Naive thymus-derived CD8-positive, alpha-beta T cell (primary cell): Measurements from ENCODE around the gene CERKL. TPM values are rescaled to one million over a fixed set of nuclear protein-coding genes. Genes with fewer than 3 reads are reported as not detected.
"Not testable (repeated sequence)": the region's sequence is repeated elsewhere in the genome, so short reads cannot be mapped to it uniquely, and the experiment has no call there.

Experiments used
- ATAC-seq, 2 donors: fragments of 150-1000 bp; cut with Tn5 transposase in 1 of 2; sonication (Bioruptor Pico), chemical (Tn5 transposase) in 1 of 2; 1 replicate in 1 of 2; 2 replicates in 1 of 2; pipeline ENCODE4 v1.10.0; 2021; ENCODE audit warnings: mild to moderate bottlenecking in 2 of 2, moderate library complexity in 2 of 2
- POLR2A ChIA-PET: fragments of 350-600 bp; sonication (Branson Sonifier 250); formaldehyde crosslinking; loops from one replicate; lab custom pipeline; 2021; ENCODE audit warnings: antibody characterized with exemption; lab: Charles Lee
- DNase-seq, 10 donors: peaks; one replicate each; pipeline versions ENCODE4 v3.0.0 to v3.0.0-alpha.2; 2020 to 2022
- H3K27ac Mint-ChIP-seq, 10 donors: one replicate each; pipeline ENCODE4 v1.8.0; 2020 to 2022; ENCODE audit warnings: mild to moderate bottlenecking in 10 of 10, mixed read lengths in 10 of 10, moderate library complexity in 4 of 10, inconsistent platforms in 1 of 10
- H3K27me3 Mint-ChIP-seq, 5 donors: one replicate each; pipeline ENCODE4 v1.8.0; 2021 to 2022; ENCODE audit warnings: mixed read lengths in 5 of 5
- H3K36me3 Mint-ChIP-seq, 3 donors: one replicate each; pipeline ENCODE4 v1.8.0; 2020 to 2022; ENCODE audit warnings: mixed read lengths in 3 of 3, mild to moderate bottlenecking in 2 of 3, inconsistent platforms in 1 of 3
- H3K4me1 Mint-ChIP-seq, 4 donors: one replicate each; pipeline ENCODE4 v1.8.0; 2021 to 2022; ENCODE audit warnings: mixed read lengths in 4 of 4
- H3K4me3 Mint-ChIP-seq, 10 donors: one replicate each; pipeline ENCODE4 v1.8.0; 2020 to 2022; ENCODE audit warnings: mild to moderate bottlenecking in 10 of 10, mixed read lengths in 10 of 10, moderate library complexity in 6 of 10, inconsistent platforms in 1 of 10
- H3K9me3 Mint-ChIP-seq, 9 donors: one replicate each; pipeline ENCODE4 v1.8.0; 2020 to 2022; ENCODE audit warnings: mixed read lengths in 9 of 9, mild to moderate bottlenecking in 3 of 9, inconsistent platforms in 1 of 9, moderate library complexity in 1 of 9
- polyA plus RNA-seq, 3 donors: library from polyadenylated mRNA; unstranded; fragments of 300-500 nt; fragmentation: Illumina TruSeq; gene quantifications; one replicate each; pipeline ENCODE4 v1.2.3, GENCODE V29; 2021
- total RNA-seq, 8 experiments: library from RNA in 2 of 8; stranded (reverse) in 2 of 8; gene quantifications; one replicate each; pipeline ENCODE4 v1.2.3 and lab custom pipeline; 2021 to 2026

Gene CERKL
- total RNA-seq (not detected), polyA plus RNA-seq (10 to 100 TPM; 11.7 to 16.7 (median 13.4) TPM), total RNA-seq (lab: John Stamatoyannopoulos, UW) (0 to 0.14 (median 0) reads per million in 6 experiments)

DNA sequence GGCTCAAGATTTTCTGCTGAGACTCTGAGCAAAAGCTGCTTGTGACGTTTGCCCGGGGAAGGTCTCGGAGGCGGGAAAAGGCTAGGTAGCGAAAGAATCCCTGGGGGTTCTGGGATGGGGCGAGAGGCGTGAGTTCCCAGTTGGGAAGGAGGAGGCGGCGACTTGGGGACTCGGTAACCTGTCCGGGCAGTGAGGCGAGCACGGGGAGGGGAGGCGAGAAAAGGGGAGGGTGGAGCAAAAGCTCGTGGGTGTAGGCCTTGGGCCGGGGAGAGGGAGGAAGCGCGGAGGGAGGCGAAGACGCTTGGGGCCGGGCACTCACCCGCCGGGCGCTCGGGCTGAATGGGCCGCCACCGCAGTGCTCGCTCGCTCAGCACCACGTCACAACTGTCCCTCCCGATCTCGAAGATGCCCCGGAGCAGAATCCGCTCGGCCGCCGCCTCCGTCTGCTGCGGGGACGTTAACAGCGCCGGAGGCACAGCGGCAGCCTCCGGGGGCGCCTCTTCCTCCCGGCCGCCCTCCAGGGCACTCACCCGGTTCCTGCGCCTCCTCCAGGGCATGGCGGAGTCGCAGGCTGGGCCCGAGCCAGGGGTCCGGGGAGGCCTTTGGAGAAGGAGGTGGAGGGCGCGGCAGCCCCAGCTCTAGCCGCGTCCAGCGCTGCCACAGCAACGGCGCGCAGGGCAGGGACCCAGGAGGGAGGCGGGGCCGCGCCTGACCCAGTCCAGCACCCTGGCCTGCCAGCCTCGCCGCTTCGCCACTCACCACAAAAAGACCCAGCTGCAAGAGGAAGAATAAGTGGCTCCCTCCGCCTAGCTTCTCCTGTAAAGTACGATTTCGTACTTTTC is at the start of gene CERKL:
Gene CERKL, minus strand, starts transcription at position 656 of the 842 bp plus-strand sequence. Its CDS starts 99 bp downstream, at position 557.
- DNase-seq (peak in 2 of 10 donors; percentile 1 to 12), ATAC-seq (peak; percentile 60 to 73)
- H3K4me3 Mint-ChIP-seq, result peak within 1 kb of the TSS; percentile 72 to 90 (median 82)
- POLR2A ChIA-PET, result no interaction called here
- H3K4me1 Mint-ChIP-seq, result peaks cover 3 to 12% (median 9%) of the 10 kb centered on the region in 4 donors
- peaks cover 36 to 74% (median 38%) of the 10 kb centered on the region in 5 donors for H3K27me3 Mint-ChIP-seq
- no peak within 1 kb of the TSS for H3K27ac Mint-ChIP-seq
- H3K36me3 Mint-ChIP-seq, result peaks cover 0 to 4% (median 0%) of the 10 kb centered on the region in 3 donors
- H3K9me3 Mint-ChIP-seq, result no peaks in the 10 kb centered on the region

GRCh38 chr2:181702519-181702918 is 45.6 kb upstream of the CERKL start:
- H3K4me3 Mint-ChIP-seq, POLR2A ChIA-PET, H3K27ac Mint-ChIP-seq, ATAC-seq, H3K36me3 Mint-ChIP-seq, DNase-seq: not testable (repeated sequence)
- peaks cover 0 to 10% (median 5%) of the 10 kb centered on the region in 4 donors for H3K4me1 Mint-ChIP-seq
- peaks cover 2 to 11% (median 9%) of the 10 kb centered on the region in 5 donors for H3K27me3 Mint-ChIP-seq
- peaks cover 0 to 23% (median 4%) of the 10 kb centered on the region in 9 donors for H3K9me3 Mint-ChIP-seq

DNA sequence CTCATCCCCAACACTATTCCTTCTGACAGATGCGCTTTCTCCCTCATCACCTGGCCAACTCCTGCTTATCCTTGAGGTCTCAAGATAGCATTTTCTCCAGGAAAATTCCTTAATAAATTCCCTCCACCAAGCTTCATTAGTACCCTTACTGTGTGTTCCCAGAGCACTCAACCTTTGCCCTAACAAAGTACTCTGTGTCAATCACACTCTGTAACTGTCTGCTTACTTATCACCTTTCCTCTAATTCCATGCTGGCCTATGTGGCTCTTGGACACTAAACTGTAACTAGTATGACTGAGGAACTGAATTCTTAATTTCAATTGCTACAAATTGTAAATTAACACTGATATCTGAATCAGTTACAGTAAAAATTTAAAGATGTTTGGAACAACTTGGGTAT is 41.3 kb upstream of the CERKL start:
- H3K4me3 Mint-ChIP-seq, result no peak overlapping the region
- DNase-seq, result no peak
- H3K27me3 Mint-ChIP-seq, result peaks cover 6 to 22% (median 19%) of the 10 kb centered on the region in 5 donors
- peaks cover 0 to 11% (median 4%) of the 10 kb centered on the region in 9 donors for H3K9me3 Mint-ChIP-seq
- peaks cover 0 to 5% (median 0%) of the 10 kb centered on the region in 3 donors for H3K36me3 Mint-ChIP-seq
- no peaks in the 10 kb centered on the region for H3K4me1 Mint-ChIP-seq
- POLR2A ChIA-PET, result no interaction called here
- no peak overlapping the region for H3K27ac Mint-ChIP-seq
- no peak for ATAC-seq

DNA sequence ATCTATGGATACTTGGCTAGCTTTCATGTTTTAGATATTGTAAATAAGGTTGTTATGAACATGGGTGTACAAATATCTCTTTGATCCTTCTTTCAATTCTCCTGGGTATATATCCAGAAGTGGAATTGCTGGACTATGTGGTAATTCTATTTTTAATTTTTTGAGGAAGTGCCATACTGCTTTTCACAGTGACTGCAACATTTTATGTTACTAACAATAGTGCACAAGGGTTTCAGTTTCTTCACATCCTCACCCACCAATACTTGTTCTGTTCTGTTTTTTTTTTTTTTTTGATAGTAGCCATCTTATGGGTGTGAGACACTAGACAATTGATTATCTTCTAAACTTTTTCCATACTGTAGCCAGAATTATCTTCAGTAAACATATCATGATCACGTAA is 40.7 kb upstream of the CERKL start:
- peaks cover 6 to 22% (median 19%) of the 10 kb centered on the region in 5 donors for H3K27me3 Mint-ChIP-seq
- H3K4me3 Mint-ChIP-seq, result no peak overlapping the region
- no peaks in the 10 kb centered on the region for H3K4me1 Mint-ChIP-seq
- H3K36me3 Mint-ChIP-seq, result peaks cover 0 to 3% (median 0%) of the 10 kb centered on the region in 3 donors
- ATAC-seq, result no peak
- POLR2A ChIA-PET, result no interaction called here
- H3K27ac Mint-ChIP-seq, result no peak overlapping the region
- DNase-seq, result no peak
- H3K9me3 Mint-ChIP-seq, result peaks cover 0 to 5% (median 1%) of the 10 kb centered on the region in 9 donors

GRCh38 chr2:181697126-181697525 is 40.2 kb upstream of the CERKL start:
- POLR2A ChIA-PET, result no interaction called here
- ATAC-seq (no peak), DNase-seq (no peak)
- no peak overlapping the region for H3K4me3 Mint-ChIP-seq
- H3K4me1 Mint-ChIP-seq, result no peaks in the 10 kb centered on the region
- peaks cover 6 to 22% (median 19%) of the 10 kb centered on the region in 5 donors for H3K27me3 Mint-ChIP-seq
- H3K36me3 Mint-ChIP-seq, result no peaks in the 10 kb centered on the region
- peaks cover 0 to 4% (median 0%) of the 10 kb centered on the region in 9 donors for H3K9me3 Mint-ChIP-seq
- H3K27ac Mint-ChIP-seq, result no peak overlapping the region

DNA sequence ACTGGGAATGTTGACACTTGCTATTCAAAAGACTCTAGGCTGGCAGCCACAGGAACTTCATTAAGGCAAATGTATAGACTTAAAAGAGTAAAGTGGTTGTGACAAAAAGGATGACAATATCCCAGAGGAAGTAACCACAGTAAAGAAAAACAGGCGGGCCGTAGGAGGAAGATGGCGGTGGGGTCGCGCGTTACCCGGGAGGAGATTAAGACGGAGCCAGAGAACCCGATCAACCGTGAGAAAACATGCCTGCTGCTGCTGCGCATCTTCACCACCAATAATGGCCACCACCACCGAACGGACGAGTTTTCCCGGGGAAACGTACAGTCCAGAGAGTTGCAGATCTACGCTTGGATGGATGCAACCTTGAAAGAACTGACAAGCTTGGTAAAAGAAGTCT is 37.4 kb upstream of the CERKL start:
- no peaks in the 10 kb centered on the region for H3K4me1 Mint-ChIP-seq
- DNase-seq (no peak), ATAC-seq (no peak)
- H3K36me3 Mint-ChIP-seq, result no peaks in the 10 kb centered on the region
- no peaks in the 10 kb centered on the region for H3K9me3 Mint-ChIP-seq
- POLR2A ChIA-PET, result no interaction called here
- no peak overlapping the region for H3K4me3 Mint-ChIP-seq
- H3K27ac Mint-ChIP-seq, result no peak overlapping the region
- peaks cover 9 to 41% (median 23%) of the 10 kb centered on the region in 5 donors for H3K27me3 Mint-ChIP-seq

DNA sequence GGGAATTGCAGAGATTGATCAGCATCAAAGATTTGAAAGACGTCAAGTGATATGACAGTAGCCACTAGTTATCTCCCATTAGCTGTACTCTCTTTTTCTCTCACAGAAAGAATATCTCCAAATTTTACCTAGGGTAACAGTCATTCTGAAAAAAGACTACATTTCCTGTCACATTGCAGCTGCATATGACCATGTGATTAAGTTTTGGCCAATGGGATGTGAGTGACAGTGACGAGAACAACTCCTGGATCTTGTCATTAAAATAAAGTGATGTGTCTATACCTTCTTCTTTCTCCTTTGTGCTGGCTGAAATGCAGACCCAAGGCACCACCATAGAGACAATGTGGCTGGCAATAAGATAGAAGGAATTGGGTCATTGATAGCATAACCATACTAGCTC is 34.0 kb upstream of the CERKL start:
- POLR2A ChIA-PET, result no interaction called here
- Mint-ChIP-seq H3K27ac (no peak overlapping the region), H3K4me1 (no peaks in the 10 kb centered on the region), H3K9me3 (no peaks in the 10 kb centered on the region), H3K27me3 (peaks cover 17 to 48% (median 30%) of the 10 kb centered on the region in 5 donors), H3K4me3 (no peak overlapping the region), H3K36me3 (no peaks in the 10 kb centered on the region)
- no peak for ATAC-seq
- no peak for DNase-seq

DNA sequence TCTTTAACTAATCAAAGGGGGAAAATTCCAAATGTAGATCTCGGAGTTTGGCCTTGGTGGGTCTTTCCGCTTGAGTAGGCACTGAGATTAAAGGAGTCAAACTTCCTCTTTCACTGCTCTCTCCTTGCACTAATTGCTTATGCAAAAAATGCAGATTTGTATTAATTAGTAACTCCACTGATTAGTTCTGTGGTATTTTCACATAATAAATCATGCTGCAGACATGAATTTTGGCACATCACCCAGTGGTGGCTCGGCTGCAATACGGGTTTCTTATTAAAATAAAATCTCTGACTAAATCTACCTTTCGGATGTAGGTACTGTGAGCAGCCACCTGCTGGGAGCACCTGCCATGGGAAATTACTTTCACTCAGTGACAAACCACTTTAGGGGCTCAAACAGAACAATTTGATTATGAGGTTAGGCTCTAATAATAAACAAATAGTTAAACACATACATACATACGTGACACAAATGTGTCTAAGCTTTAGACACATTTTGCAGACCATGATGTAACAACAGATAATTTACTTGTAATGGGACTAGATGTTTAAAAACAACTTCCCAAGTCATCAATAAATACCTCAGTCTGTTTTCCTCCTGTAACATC is 29.8 kb upstream of the CERKL start:
- peaks cover 0 to 5% (median 2%) of the 10 kb centered on the region in 3 donors for H3K36me3 Mint-ChIP-seq
- H3K27me3 Mint-ChIP-seq, result peaks cover 44 to 87% (median 63%) of the 10 kb centered on the region in 5 donors
- H3K9me3 Mint-ChIP-seq, result peaks cover 0 to 5% (median 0%) of the 10 kb centered on the region in 9 donors
- no peak for ATAC-seq
- peaks cover 22 to 34% (median 30%) of the 10 kb centered on the region in 4 donors for H3K4me1 Mint-ChIP-seq
- no peak for DNase-seq
- H3K27ac Mint-ChIP-seq, result no peak overlapping the region
- POLR2A ChIA-PET, result no interaction called here
- no peak overlapping the region for H3K4me3 Mint-ChIP-seq

DNA sequence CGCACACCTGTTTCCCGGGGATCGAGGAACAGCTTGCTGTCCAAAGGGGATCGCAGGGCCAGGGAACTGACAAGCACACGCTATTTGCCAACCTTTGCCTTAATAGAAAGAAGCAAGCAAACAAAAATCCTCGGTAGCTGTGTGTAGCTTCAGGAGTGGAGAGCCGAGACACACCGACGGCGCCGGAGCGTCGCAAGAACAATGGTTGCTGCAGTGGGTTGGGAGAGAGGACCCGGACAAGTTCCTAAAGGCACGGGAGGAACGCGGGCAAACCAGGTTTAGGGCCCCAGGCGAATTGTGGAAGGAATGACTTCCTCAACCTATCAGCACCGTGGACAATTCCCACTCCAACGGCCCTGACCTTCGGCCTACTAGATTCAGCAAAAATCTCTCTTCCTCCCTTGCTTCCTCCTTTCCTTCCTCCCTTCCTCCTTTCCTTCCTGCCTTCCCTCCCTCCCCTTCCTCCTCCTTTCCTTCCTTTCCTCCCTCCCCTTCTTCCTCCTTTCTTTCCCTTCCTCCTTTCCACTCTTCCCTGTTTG is 28.3 kb upstream of the CERKL start:
- peak overlapping the region in 5 of 10 donors; percentile 0 to 69 (median 50) for H3K4me3 Mint-ChIP-seq
- no peak for ATAC-seq

DNA sequence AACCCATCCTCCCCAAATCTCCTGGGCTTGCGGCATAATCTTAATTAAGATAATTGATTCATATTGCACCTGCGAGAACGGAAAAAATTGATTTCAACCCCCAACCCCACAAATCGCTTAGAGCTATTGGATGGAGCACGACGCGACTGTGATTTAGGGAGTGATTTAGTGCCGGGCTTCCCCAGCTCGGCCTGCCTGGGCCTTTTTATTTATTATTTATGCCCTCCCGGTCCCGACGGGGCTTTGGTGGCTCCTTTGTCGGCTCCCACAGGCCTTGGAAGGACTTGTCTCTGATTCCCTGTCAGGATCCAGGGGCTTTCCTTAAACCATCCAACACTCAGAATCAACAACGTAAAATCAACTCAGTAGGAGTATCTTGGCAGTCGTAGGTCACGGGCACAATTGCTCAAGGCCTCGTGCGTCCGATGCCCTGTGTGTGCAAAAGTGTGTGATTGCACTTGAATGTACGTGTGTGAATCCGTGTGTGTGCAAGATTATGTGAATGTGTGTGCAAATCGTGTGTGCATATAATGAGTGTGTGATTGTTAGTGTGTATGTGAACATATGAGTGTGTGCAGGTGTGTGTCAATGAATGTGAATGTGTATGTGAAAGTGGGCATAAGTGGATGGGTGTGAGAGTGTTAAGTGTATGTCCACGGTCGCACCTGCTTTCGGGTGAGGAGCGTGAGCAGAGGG is 27.7 kb upstream of the CERKL start:
- DNase-seq, result no peak
- Mint-ChIP-seq H3K36me3 (peaks cover 0 to 12% (median 4%) of the 10 kb centered on the region in 3 donors), H3K9me3 (peaks cover 0 to 12% (median 0%) of the 10 kb centered on the region in 9 donors), H3K4me1 (peaks cover 30 to 49% (median 42%) of the 10 kb centered on the region in 4 donors), H3K27ac (no peak overlapping the region), H3K27me3 (peaks cover 56 to 92% (median 75%) of the 10 kb centered on the region in 5 donors), H3K4me3 (peak overlapping the region in 9 of 10 donors; percentile 0 to 69 (median 34))
- POLR2A ChIA-PET, result no interaction called here
- ATAC-seq, result no peak

More for the DNA sequence above, 28.3 kb upstream of the CERKL start:
- peaks cover 0 to 5% (median 2%) of the 10 kb centered on the region in 3 donors for H3K36me3 Mint-ChIP-seq
- peaks cover 52 to 92% (median 74%) of the 10 kb centered on the region in 5 donors for H3K27me3 Mint-ChIP-seq
- peaks cover 30 to 48% (median 42%) of the 10 kb centered on the region in 4 donors for H3K4me1 Mint-ChIP-seq
- H3K9me3 Mint-ChIP-seq, result peaks cover 0 to 6% (median 0%) of the 10 kb centered on the region in 9 donors
- peak overlapping the region in 1 of 10 donors; percentile 54 for H3K27ac Mint-ChIP-seq
- no peak for DNase-seq
- POLR2A ChIA-PET, result interaction anchor here (0.7 kb wide), 1 partner anchor 206 kb away, joined by 7 read pairs; no protein-coding TSS in a partner anchor

DNA sequence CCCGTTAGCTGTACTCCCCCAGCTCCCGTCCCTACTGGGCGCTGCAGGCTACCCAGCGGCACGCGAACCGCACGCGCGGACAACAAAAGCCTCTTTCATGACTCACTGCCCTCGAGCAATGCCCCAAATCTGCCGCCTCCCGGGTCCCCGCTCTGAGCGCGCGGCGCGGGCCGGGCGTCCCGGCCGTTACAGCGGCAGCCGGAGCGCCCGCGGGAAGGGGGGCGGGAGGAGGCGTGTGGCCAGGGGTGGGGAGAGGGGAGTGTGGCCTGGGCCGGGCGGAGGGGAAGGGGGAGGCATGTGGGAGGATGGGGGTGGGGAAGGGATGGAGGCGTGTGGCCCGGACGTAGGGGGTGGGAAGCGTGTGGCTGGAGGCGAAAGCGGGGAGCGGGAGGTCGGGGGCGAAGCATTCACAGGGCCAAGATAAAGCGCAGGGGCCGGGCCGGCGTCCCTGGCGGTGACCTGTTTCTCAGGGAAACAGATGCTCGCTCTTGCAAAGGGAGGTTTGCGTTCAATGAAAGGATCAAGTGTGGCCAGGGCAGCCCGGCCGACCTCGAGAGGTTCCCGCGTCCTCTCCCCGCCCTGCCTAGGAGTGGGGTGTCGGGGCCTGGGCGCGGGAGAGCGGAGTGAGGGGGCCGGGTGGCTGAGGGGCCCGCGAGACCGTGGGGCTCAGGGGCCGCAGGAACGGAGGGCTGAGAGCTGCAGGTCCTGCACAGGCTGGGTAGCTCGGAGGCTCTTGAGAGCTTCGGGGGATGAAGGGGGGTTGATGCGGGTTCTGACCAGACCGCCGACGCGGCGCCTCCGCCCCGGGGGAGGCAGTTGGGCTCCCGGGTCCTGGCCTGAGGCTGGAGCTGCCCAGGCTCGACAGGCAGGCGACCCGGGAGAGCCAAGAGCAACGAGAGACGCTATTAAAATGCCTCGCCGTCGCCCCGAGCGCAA is 26.9 kb upstream of the CERKL start:
- H3K36me3 Mint-ChIP-seq, result peaks cover 0 to 16% (median 9%) of the 10 kb centered on the region in 3 donors
- DNase-seq, result no peak
- peaks cover 33 to 52% (median 46%) of the 10 kb centered on the region in 4 donors for H3K4me1 Mint-ChIP-seq
- peaks cover 0 to 20% (median 3%) of the 10 kb centered on the region in 9 donors for H3K9me3 Mint-ChIP-seq
- no peak for ATAC-seq
- POLR2A ChIA-PET, result no interaction called here
- peaks cover 64 to 92% (median 75%) of the 10 kb centered on the region in 5 donors for H3K27me3 Mint-ChIP-seq
- H3K4me3 Mint-ChIP-seq, result peak overlapping the region; percentile 53 to 85 (median 70)
- peak overlapping the region in 1 of 10 donors; percentile 40 for H3K27ac Mint-ChIP-seq
